Ishikawa (cell line): Measurements from ENCODE around the gene SYT1.

ENCODE experiments used
- CEBPB ChIP-seq: IDR thresholded peaks from 2 replicates; pipeline ENCODE4 v1.6.1; 2012
- CREB1 ChIP-seq: IDR thresholded peaks from 2 replicates; pipeline ENCODE4 v1.6.1; 2012; ENCODE audit warnings: low read depth
- EGR1 ChIP-seq: IDR thresholded peaks from 2 replicates; pipeline ENCODE4 v1.6.1; 2012
- EP300 ChIP-seq: IDR thresholded peaks from 2 replicates; pipeline ENCODE4 v1.6.1; 2012; ENCODE audit warnings: borderline replicate concordance
- FOXM1 ChIP-seq: IDR thresholded peaks from 2 replicates; pipeline ENCODE4 v1.6.1; 2012; ENCODE audit warnings: low read depth, borderline replicate concordance
- NFIC ChIP-seq: IDR thresholded peaks from 2 replicates; pipeline ENCODE4 v1.6.1; 2012
- RAD21 ChIP-seq: IDR thresholded peaks from 2 replicates; pipeline ENCODE4 v1.6.1; 2012; ENCODE audit warnings: low read depth
- REST ChIP-seq: IDR thresholded peaks from 2 replicates; pipeline ENCODE4 v1.6.1; 2012; ENCODE audit warnings: low read depth, mild to moderate bottlenecking
- TAF1 ChIP-seq: IDR thresholded peaks from 2 replicates; pipeline ENCODE4 v1.6.1; 2012; ENCODE audit warnings: low read depth, mild to moderate bottlenecking
- TCF12 ChIP-seq: IDR thresholded peaks from 2 replicates; pipeline ENCODE4 v1.6.1; 2012; ENCODE audit warnings: low read depth
- TEAD4 ChIP-seq: IDR thresholded peaks from 2 replicates; pipeline ENCODE4 v1.6.1; 2012
- USF1 ChIP-seq: IDR thresholded peaks from 2 replicates; pipeline ENCODE4 v1.6.1; 2012
- YY1 ChIP-seq: IDR thresholded peaks from 2 replicates; pipeline ENCODE4 v1.6.1; 2012; ENCODE audit warnings: low read depth
- ZBTB7A ChIP-seq: IDR thresholded peaks from 2 replicates; pipeline ENCODE4 v1.6.1; 2012; ENCODE audit warnings: low read depth
- TF ChIP-seq, protein P1 (sequence below): IDR thresholded peaks from 2 replicates; pipeline ENCODE4 v1.6.1; 2012

Gene SYT1

DNA sequence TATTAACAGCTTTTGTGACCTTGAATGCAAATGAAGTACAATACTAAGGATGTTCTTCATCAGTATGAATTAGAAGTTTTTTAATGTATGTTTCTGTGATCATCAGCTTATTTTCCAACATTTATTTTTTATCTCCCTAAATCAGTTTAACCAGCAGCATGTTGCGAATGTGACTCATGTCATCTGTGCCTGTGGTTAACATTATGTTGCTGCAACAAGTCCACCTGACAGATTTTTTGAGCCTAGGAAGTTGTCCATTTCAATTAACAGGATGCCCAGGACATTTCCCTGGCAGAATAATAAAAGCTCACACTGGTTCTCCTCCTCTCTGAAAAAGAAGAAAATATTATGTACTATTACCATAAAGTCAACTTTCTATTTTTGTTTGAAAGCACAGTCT, 155.5 kb downstream of the SYT1 start:
- TF ChIP-seq CEBPB, result no peak
- TF ChIP-seq, protein P1, sequence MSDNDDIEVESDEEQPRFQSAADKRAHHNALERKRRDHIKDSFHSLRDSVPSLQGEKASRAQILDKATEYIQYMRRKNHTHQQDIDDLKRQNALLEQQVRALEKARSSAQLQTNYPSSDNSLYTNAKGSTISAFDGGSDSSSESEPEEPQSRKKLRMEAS, result no peak

DNA sequence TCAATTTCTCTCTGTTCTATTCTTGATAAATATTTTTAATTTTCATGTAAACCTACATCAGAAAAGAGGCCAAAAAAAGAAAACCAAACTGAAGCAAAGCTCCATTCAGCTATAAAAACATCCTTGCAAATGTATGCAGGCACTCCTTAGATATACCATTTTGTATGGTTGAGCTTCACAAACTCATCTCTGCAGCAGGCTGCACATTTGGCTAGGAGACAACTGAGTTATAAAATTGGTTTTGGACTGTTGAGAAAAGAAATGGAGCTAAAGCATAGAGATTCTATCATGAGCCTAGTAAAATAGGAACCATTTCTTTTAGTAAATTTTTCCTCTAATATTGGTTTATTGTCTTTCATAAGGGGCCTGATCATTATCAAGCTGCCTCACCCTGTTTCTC, 156.4 kb downstream of the SYT1 start:
- no peak for TF ChIP-seq TEAD4
- no peak for TF ChIP-seq USF1
- TF ChIP-seq, protein P1, result no peak
- TF ChIP-seq REST, result no peak
- TF ChIP-seq FOXM1, result no peak
- TF ChIP-seq NFIC, result no peak
- no peak for TF ChIP-seq CREB1
- no peak for TF ChIP-seq ZBTB7A
- no peak for TF ChIP-seq EGR1
- no peak for TF ChIP-seq CEBPB
- no peak for TF ChIP-seq YY1
- TF ChIP-seq TAF1, result no peak
- no peak for TF ChIP-seq RAD21

GRCh38 chr12:79023261-79023660, 158.7 kb downstream of the SYT1 start:
- no peak for TF ChIP-seq USF1
- no peak for TF ChIP-seq REST
- TF ChIP-seq EGR1, result no peak
- no peak for TF ChIP-seq TCF12
- TF ChIP-seq NFIC, result no peak
- TF ChIP-seq EP300, result no peak

DNA sequence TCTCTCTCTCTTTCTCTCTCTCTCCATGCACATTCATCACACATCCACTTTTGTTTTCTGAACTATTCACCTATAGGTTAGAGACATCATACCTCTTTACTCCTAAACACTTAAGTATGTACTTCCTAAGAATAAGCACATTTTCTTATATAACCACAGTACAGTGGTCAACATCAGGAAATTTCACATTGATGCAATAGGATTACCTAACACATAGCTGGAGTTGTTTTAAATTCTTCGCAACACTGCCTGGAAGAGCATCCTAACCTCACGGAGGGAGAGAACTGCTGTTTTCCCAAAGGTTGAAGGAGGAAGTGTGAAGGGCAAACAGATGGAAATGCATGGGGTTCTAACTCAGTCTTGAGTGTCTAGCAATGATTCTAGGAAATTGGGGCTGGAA, 159.2 kb downstream of the SYT1 start:
- TF ChIP-seq TAF1 (no peak), FOXM1 (no peak), ZBTB7A (no peak), CEBPB (no peak), EGR1 (no peak), YY1 (no peak), TCF12 (no peak), RAD21 (no peak), CREB1 (no peak), NFIC (no peak), TEAD4 (no peak), EP300 (no peak), REST (no peak)
- TF ChIP-seq, protein P1, result no peak

- TF ChIP-seq REST (no peak), EGR1 (no peak), ZBTB7A (no peak)
These were observed 169.2 kb downstream of the SYT1 start for GRCh38 chr12:79033788-79034187.
